ENCODE measurements around the gene GAB2. TPM values are rescaled to one million over a fixed set of nuclear protein-coding genes. Genes with fewer than 3 reads are reported as not detected.
"Not testable (repeated sequence)": the region's sequence is repeated elsewhere in the genome, so short reads cannot be mapped to it uniquely, and the experiment has no call there.

The GAB2 gene
- total RNA-seq, 2 donors from 2014 or later, result 2.8 to 5.0 TPM

GRCh38 chr11:78363024-78363619, 54.5 kb downstream of the GAB2 start:
- no peaks in the 10 kb centered on the region for H3K9me3 Mint-ChIP-seq
- DNase-seq (ENCODE audit: low spot score in 2 of 2) (no peak), ATAC-seq (no peak)
- H3K27ac Mint-ChIP-seq, result no peak overlapping the region
- H3K36me3 Mint-ChIP-seq, result no peaks in the 10 kb centered on the region

- peaks cover 6 to 9% of the 10 kb centered on the region in 2 donors for H3K36me3 Mint-ChIP-seq
- no peak overlapping the region for H3K27ac Mint-ChIP-seq
- no peak for ATAC-seq
- DNase-seq (ENCODE audit: low spot score in 2 of 2), result no peak
- no peaks in the 10 kb centered on the region for H3K9me3 Mint-ChIP-seq
Measured at GRCh38 chr11:78361228-78361627, 56.4 kb downstream of the GAB2 start.

- no peak for ATAC-seq
- DNase-seq (ENCODE audit: low spot score in 2 of 2), result no peak
- peak overlapping the region in 1 of 2 donors; percentile 9 for H3K27ac Mint-ChIP-seq
- peaks cover 6 to 9% of the 10 kb centered on the region in 2 donors for H3K36me3 Mint-ChIP-seq
- H3K9me3 Mint-ChIP-seq, result no peaks in the 10 kb centered on the region
Measured at GRCh38 chr11:78359921-78360320, 57.7 kb downstream of the GAB2 start.

GRCh38 chr11:78357924-78358323, 59.7 kb downstream of the GAB2 start:
- not testable (repeated sequence) for H3K27ac Mint-ChIP-seq; H3K36me3 Mint-ChIP-seq; DNase-seq (ENCODE audit: low spot score in 2 of 2); ATAC-seq; H3K9me3 Mint-ChIP-seq

GRCh38 chr11:78357425-78357824, 60.2 kb downstream of the GAB2 start:
- H3K9me3 Mint-ChIP-seq; H3K27ac Mint-ChIP-seq; H3K36me3 Mint-ChIP-seq; ATAC-seq; DNase-seq (ENCODE audit: low spot score in 2 of 2): not testable (repeated sequence)

GRCh38 chr11:78355742-78356141, 61.9 kb downstream of the GAB2 start:
- not testable (repeated sequence) for H3K27ac Mint-ChIP-seq; DNase-seq (ENCODE audit: low spot score in 2 of 2); ATAC-seq; H3K36me3 Mint-ChIP-seq; H3K9me3 Mint-ChIP-seq

GRCh38 chr11:78355309-78355705, 62.3 kb downstream of the GAB2 start:
- no peak for ATAC-seq
- H3K27ac Mint-ChIP-seq, result no peak overlapping the region

GRCh38 chr11:78354408-78355308, 63.0 kb downstream of the GAB2 start:
- H3K36me3 Mint-ChIP-seq, result peaks cover 6 to 9% of the 10 kb centered on the region in 2 donors
- no peak overlapping the region for H3K27ac Mint-ChIP-seq
- ATAC-seq (no peak), DNase-seq (ENCODE audit: low spot score in 2 of 2) (no peak)
- no peaks in the 10 kb centered on the region for H3K9me3 Mint-ChIP-seq

More at GRCh38 chr11:78355309-78355705, 62.3 kb downstream of the GAB2 start:
- H3K9me3 Mint-ChIP-seq, result no peaks in the 10 kb centered on the region
- peaks cover 6 to 9% of the 10 kb centered on the region in 2 donors for H3K36me3 Mint-ChIP-seq
- no peak for DNase-seq (ENCODE audit: low spot score in 2 of 2)

GRCh38 chr11:78351979-78352841, 65.4 kb downstream of the GAB2 start:
- ATAC-seq, result no peak
- Mint-ChIP-seq H3K36me3 (peaks cover 3 to 7% of the 10 kb centered on the region in 2 donors), H3K9me3 (peaks cover 0 to 4% of the 10 kb centered on the region in 2 donors), H3K27ac (no peak overlapping the region)
- no peak for DNase-seq (ENCODE audit: low spot score in 2 of 2)

GRCh38 chr11:78351193-78351592, 66.4 kb downstream of the GAB2 start:
- no peaks in the 10 kb centered on the region for H3K36me3 Mint-ChIP-seq
- DNase-seq (ENCODE audit: low spot score in 2 of 2) (no peak), ATAC-seq (no peak)
- H3K9me3 Mint-ChIP-seq, result peaks cover 0 to 4% of the 10 kb centered on the region in 2 donors
- H3K27ac Mint-ChIP-seq, result no peak overlapping the region

GRCh38 chr11:78350646-78351165, 66.9 kb downstream of the GAB2 start:
- Mint-ChIP-seq H3K27ac (peak overlapping the region in 1 of 2 donors; percentile 75), H3K9me3 (peaks cover 0 to 4% of the 10 kb centered on the region in 2 donors), H3K36me3 (no peaks in the 10 kb centered on the region)
- DNase-seq (ENCODE audit: low spot score in 2 of 2) (no peak), ATAC-seq (no peak)

GRCh38 chr11:78350091-78350645, 67.5 kb downstream of the GAB2 start:
- ATAC-seq (no peak), DNase-seq (ENCODE audit: low spot score in 2 of 2) (no peak)
- Mint-ChIP-seq H3K9me3 (peaks cover 0 to 4% of the 10 kb centered on the region in 2 donors), H3K36me3 (no peaks in the 10 kb centered on the region), H3K27ac (peak overlapping the region; percentile 75 to 84)

GRCh38 chr11:78349624-78350023, 68.0 kb downstream of the GAB2 start:
- DNase-seq (ENCODE audit: low spot score in 2 of 2) (no peak), ATAC-seq (no peak)
- H3K27ac Mint-ChIP-seq, result peak overlapping the region in 1 of 2 donors; percentile 75
- H3K9me3 Mint-ChIP-seq, result peaks cover 0 to 4% of the 10 kb centered on the region in 2 donors
- H3K36me3 Mint-ChIP-seq, result no peaks in the 10 kb centered on the region

GRCh38 chr11:78349114-78349513, 68.5 kb downstream of the GAB2 start:
- ATAC-seq, result no peak
- no peak overlapping the region for H3K27ac Mint-ChIP-seq
- no peaks in the 10 kb centered on the region for H3K36me3 Mint-ChIP-seq
- peaks cover 0 to 4% of the 10 kb centered on the region in 2 donors for H3K9me3 Mint-ChIP-seq
- no peak for DNase-seq (ENCODE audit: low spot score in 2 of 2)

GRCh38 chr11:78347956-78348355, 69.7 kb downstream of the GAB2 start:
- no peak for ATAC-seq
- Mint-ChIP-seq H3K27ac (no peak overlapping the region), H3K36me3 (no peaks in the 10 kb centered on the region), H3K9me3 (peaks cover 0 to 4% of the 10 kb centered on the region in 2 donors)
- no peak for DNase-seq (ENCODE audit: low spot score in 2 of 2)

GRCh38 chr11:78346799-78347198, 70.8 kb downstream of the GAB2 start:
- Mint-ChIP-seq H3K36me3 (no peaks in the 10 kb centered on the region), H3K27ac (no peak overlapping the region), H3K9me3 (peaks cover 0 to 4% of the 10 kb centered on the region in 2 donors)
- no peak for DNase-seq (ENCODE audit: low spot score in 2 of 2)
- ATAC-seq, result no peak
